A549 (cell line): ENCODE data around the gene KICS2.

ENCODE experiments used
- CHD2 ChIP-seq: fragments of 150-350 bp; IDR thresholded peaks from 2 replicates; pipeline ENCODE4 v1.6.1; 2014; ENCODE audit warnings: low read length; ENCODE audit not compliant: partially characterized antibody
- POLR2A ChIP-seq: IDR thresholded peaks from 2 replicates; pipeline ENCODE4 v1.6.1; 2012; ENCODE audit warnings: mild to moderate bottlenecking, low read length

DNA sequence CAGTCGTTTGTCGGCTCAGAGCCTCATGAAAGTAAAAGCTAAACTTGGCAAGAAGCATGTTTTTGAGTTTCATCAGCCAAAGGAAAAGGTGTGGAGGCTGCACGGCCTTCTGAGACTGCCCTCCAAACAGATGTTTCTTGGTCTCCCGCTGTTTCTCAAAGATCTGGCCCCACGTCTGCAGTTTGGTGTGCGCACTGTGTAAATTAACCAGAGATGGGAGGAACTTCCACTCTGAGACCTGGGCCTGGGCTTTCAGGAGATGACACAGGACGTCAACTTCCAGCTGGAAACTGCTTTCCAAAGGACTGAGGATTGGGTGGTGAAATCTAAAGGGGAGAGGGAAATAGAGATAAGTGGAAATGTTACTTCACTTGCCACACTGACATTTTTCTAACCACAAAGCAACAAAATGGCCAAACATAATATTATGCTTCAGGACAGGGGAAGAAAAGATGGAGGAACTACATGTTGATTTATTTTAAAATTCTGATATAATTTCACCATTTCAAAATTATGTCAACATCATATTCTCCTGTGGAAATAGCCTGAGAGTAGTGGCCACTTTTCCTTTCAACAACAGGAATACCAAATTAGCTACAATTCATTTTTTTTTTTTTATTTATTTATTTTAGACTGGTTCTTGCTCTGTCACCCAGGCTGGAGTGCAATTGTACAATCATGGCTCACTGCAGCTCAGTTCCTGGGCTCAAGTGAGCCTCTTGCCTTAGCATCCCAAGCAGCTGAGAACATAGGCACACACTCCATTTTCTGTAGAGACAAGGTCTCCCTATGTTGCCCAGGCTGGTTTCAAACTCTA is 27.6 kb downstream of the KICS2 start:
- TF ChIP-seq POLR2A: no peak
- no peak for TF ChIP-seq CHD2
